8988T (cell line): ENCODE data around the gene TPX2.

ENCODE experiments used
- DNase-seq: peaks from one replicate; pipeline ENCODE4 v3.0.0; 2011

TPX2 gene, protein sequence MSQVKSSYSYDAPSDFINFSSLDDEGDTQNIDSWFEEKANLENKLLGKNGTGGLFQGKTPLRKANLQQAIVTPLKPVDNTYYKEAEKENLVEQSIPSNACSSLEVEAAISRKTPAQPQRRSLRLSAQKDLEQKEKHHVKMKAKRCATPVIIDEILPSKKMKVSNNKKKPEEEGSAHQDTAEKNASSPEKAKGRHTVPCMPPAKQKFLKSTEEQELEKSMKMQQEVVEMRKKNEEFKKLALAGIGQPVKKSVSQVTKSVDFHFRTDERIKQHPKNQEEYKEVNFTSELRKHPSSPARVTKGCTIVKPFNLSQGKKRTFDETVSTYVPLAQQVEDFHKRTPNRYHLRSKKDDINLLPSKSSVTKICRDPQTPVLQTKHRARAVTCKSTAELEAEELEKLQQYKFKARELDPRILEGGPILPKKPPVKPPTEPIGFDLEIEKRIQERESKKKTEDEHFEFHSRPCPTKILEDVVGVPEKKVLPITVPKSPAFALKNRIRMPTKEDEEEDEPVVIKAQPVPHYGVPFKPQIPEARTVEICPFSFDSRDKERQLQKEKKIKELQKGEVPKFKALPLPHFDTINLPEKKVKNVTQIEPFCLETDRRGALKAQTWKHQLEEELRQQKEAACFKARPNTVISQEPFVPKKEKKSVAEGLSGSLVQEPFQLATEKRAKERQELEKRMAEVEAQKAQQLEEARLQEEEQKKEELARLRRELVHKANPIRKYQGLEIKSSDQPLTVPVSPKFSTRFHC

DNA sequence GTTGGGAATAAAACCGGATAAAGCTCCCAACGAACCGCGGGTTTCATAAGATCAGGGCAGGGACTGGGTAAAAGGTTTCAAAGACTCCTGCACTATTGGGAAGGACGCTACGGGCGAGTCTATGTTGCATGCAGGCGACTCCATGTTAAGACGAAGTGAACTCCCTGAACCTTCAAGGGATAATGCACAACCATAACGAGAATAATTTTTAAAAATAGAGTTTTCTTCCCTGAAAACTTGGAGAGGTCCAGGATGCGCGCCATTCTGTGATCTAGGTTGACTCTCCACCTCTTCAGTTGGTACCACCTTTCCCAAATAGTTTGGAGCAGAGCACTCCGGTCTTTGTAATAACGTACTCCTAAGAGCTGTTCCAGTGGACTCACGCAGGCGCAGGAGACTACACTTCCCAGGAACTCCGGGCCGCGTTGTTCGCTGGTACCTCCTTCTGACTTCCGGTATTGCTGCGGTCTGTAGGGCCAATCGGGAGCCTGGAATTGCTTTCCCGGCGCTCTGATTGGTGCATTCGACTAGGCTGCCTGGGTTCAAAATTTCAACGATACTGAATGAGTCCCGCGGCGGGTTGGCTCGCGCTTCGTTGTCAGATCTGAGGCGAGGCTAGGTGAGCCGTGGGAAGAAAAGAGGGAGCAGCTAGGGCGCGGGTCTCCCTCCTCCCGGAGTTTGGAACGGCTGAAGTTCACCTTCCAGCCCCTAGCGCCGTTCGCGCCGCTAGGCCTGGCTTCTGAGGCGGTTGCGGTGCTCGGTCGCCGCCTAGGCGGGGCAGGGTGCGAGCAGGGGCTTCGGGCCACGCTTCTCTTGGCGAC is at the start of gene TPX2:
TSS of gene TPX2 (plus strand) at position 562 of the 821 bp plus-strand sequence. CDS start 18,187 bp downstream, outside the sequence.
- peak; percentile 71 for DNase-seq

- DNase-seq: no peak
Observed at GRCh38 chr20:31690124-31690666, 48.9 kb upstream of the TPX2 start.

DNA sequence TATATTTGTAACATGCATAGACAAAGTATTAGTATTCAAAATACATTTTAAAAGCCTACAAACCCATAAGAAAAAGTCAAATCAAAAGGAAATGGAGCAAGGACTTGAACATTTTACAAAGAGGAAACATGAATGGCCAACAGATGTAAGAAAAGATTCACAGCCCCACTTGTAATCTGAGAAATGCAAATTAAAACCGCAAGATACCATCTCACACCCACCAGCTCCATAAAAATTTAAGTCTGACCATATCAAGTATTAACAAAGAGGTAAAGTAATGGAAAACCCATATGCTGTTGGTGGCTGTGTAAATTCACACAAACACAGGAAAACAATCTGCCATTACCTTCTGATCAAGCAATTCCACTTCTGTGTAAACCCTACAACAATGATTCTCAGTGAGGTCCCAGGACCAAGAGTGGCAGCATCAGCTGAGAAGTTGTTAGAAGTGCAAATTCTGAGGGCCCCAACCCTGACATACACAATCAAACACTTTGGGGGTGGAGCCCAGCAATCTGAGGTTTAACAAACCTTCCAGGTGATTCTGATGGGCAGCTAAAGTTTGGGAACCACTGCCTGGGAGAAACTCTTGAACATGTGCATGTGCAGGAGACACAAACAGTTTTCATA is 47.3 kb upstream of the TPX2 start:
- DNase-seq: no peak

DNA sequence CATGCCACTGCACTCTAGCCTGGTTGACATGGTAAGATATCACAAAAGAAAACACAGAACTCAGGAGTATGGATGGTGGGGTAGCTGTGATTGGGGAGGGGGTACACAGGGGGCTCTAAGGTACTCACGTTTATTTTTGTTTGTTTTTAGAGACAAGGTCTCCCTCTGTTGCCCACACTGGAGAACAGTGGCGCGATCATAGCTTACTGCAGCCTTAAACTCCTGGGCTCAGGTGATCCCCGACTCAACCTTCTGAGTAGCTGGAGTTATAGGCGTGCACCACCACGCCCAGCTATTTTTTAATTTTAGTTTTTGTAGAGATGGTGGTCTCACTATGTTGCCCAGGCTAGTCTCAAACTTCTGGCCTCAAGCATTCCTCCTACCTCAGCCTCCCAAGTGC is 45.7 kb upstream of the TPX2 start:
- no peak for DNase-seq

GRCh38 chr20:31693987-31694661 is 45.0 kb upstream of the TPX2 start:
- DNase-seq: no peak

DNA sequence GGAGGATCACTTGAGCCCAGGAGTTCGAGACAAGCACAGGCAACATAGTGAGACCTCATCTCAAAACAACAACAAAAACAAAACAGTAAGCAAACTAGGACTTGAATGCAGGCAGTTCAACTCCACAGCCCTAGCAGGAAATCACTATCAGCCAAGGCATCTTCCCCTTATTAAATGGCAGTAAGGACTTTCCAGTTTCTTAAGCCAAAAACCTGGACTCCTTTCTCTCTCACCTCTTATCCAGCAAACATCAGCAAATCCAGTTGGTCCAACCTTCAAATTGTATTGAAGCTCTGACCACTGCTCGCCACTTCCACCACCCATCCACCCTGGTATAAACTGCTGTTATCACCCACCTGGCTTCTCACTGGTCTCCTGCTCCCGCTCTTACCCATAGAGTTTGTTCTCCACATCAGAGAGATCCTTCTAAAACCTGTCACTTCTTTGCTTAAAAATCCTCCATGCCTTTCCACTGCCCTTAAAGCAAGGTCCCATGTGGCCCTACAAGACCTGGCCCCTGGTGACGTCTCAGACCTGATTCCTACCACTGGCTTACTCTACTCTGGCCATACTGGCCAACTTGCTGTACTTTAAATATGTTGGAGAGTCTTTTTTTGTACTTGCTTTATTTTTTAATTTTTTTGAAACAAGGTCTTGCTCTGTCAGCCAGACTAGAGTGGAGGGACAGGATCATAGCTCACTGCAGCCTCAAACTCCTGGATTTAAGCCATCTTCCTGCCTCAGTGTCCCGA is 44.1 kb upstream of the TPX2 start:
- no peak for DNase-seq

DNA sequence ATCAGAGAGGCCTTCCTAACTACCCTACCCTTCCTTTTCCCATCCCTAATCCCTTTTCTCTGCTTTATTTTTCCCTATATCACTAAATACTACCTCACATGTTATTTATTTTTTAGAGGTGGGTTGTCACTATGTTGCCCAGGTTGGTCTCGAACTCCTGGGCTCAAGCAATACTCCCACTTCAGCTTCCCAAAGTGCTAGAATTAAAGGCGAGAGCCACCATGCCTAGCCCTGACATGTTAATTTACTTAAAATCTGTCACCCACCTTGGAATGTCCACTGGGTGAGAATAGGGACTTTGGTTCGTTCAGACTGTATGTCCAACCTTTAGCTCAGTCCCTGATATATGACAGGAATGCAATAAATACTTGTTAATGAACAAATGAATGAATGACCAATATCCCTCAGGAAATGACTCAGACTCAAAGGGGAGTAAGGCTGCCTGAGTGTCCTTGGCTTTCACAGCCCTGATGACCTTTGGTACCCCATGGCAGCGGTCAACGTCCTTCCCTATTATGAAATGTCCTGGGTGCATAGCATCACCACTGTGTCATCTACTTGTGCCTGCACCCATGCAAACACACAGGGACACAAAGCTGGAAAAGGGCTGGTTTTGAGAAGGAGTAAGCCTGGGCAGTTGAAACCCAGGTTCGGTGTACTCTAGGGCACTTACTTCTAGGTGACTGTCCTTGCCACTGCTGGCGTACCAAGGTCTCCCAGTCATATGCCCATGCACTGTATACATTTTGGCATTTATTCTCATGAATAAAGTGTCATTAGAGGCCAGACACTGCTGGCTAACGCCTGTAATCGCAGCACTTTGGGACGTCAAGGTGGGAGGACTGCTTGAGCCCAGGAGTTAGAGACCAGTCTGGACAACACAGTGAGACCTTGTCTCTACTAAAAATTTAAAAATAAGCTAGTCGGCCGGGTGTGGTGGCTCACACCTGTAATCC is 43.0 kb upstream of the TPX2 start:
- DNase-seq: no peak

DNA sequence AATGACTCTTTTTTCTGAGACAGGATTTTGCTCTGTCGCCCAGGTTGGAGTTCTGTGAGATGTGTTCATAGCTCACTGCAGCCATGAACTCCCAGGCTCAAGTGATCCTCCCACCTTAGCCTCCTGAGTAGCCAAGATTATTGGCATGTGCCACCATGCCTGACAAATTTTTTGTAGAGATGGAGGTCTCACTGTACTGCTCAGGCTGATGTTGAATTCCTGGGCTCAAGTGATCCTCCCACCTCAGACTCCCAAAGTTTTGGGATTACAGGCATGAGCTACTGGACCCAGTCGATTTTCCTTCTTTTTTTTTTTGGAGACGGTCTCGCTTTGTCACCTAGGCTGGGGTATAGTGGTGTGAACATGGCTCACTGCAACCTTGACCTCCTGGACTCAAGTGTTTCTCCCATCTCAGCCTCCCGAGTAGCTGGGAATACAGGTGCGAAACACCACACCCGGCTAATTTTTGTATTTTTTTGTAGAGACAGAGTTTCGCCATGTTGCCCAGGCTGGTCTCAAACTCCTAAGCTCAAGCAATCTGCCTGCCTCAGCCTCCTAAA is 40.8 kb upstream of the TPX2 start:
- DNase-seq: no peak

DNA sequence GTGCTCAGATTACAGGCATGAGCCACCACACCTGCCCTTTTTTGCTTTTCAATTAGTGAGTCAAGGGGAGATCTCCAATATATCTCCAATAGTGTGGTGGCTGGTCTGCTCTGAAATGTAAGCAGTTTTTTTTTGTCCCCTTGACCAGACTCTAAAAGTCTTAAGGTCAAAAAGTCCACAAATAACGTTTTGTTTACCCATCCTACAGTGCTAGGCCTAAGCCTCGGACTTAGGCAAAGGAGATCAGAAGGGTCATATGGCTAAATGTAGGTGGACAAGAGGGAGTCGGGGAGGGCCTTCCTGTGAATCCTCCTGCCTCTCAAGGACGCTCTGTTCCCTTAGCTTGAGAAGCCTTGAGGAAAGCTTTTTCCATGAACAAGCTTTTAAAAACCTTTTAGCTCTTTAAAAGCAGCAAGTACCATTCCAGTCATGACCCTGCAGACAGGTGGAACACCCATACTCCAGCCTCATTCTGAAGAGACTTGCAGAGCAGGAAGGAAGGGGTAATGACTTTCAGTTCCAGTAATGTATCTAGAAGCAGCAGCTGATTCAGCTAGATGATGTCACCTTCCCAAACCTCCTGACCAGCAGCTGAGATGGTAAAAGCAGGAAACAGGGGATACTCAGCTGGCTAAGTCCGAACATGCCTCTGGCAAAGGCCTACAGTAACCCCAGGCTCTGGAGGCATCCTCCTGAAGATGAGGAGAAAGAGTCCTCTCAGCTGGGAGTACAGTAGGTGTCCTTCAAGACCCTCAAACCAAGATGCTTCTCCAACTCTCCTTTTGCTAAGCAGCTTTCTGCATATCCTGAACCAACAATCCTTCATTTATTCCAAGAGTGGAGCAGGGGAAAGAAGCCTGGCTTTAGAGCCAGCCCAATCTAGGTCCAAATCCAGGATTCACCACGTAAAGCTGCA is 40.0 kb upstream of the TPX2 start:
- DNase-seq: peak; percentile 57

- no peak for DNase-seq
Observed at GRCh38 chr20:31699801-31700728, 39.0 kb upstream of the TPX2 start.

DNA sequence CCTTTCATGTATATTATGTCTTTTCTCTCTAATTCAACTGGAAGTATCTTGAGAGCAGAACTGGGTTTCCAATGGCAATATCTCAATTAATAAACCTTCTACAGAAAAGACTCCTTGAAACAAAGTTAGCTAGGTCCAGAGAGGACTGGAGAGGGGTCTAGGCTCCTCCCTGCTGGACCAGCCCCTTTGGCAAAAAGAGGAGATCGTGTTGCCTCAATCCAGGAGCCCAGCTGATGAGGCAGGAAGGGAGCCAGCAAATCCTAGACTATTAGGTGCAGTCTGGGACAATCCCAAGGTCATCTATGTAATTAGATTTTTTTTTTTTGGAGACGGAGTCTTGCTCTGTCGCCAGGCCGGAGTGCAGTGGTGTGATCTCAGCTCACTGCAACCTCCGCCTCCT is 38.3 kb upstream of the TPX2 start:
- no peak for DNase-seq

- no peak for DNase-seq
Observed at GRCh38 chr20:31701591-31701990, 37.5 kb upstream of the TPX2 start.

DNA sequence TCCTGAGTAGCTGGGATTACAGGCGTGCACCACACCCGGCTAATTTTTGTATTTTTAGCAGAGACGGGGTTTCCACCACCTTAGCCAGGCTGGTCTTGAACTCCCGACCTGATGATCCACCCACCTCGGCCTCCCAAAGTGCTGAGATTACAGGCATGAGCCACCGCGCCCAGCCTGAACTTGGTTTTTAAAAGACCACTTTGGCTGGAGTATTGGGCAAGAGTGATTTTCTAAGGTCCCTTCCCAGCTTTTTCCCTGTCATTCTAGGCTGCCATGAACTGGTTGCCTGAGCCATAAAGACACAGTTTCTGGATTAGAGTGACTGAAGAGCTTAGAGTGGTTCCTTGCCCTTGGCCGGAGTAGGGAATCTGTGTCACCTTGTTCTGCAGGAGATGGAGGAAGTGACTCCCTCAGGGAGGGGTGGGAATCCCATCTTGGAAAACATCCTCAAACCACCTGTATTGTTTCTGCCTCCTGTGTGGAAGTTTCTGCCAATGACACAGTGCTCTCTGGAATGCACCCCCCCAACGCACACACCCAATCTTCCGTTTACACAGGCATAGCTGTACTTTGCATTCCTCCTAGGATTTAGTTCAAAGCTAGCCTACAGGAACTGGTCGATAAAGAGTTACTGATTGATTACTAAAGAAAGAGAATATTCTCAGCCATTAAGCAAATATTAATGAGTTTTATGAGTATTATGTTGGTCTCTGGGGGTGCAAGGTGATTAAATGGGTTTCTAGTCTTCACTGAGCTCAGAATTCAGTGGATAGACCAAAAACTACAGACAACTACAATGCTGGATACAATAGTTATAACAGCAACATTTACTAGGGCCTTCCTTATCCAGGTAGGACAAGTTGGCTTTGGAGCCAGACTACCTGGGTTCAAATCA is 34.6 kb upstream of the TPX2 start:
- DNase-seq: no peak

DNA sequence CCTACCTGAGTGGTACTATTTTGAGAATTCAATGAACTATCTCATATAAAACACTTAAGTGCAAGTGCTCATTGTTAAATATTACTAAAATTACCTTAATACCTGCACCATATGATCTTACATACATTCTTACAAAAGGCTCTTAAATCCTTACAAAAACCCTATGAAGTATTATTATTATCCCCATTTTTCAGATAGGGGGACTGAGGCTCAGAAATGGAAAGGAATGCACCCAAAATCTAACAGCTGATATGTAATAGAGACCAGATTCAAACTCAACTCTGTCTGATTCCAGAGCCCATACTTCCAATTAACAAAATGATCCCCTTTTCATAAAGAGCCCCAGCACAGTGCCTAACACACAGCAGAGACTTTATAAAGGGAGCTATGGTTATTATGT is 33.9 kb upstream of the TPX2 start:
- DNase-seq: no peak

- DNase-seq: no peak
Observed at GRCh38 chr20:31705598-31706597, 33.2 kb upstream of the TPX2 start.
